Gastrocnemius medialis (tissue), 4 donors: ENCODE measurements around the gene SLC4A2.

Experiments used
- POLR2A ChIP-seq, 2 donors: fragments of 450-650 bp; IDR thresholded peaks; one replicate each; pipeline ENCODE4 v1.6.1; 2017; ENCODE audit warnings: antibody characterized with exemption in 2 of 2, mild to moderate bottlenecking in 2 of 2, moderate library complexity in 2 of 2
- TF ChIP-seq, protein P1 (sequence below), 5 experiments: fragments of 450-650 bp in 3 of 5; fragments of 200-600 bp in 2 of 5; sonication (generic) in 2 of 5; IDR thresholded peaks in 4 of 5; conservative IDR thresholded peaks in 1 of 5; 1 replicate in 4 of 5; 2 replicates in 1 of 5; pipeline ENCODE4 v1.5.1; 2016 to 2019; ENCODE audit warnings: antibody characterized with exemption in 5 of 5, mild to moderate bottlenecking in 3 of 5, moderate library complexity in 3 of 5

DNA sequence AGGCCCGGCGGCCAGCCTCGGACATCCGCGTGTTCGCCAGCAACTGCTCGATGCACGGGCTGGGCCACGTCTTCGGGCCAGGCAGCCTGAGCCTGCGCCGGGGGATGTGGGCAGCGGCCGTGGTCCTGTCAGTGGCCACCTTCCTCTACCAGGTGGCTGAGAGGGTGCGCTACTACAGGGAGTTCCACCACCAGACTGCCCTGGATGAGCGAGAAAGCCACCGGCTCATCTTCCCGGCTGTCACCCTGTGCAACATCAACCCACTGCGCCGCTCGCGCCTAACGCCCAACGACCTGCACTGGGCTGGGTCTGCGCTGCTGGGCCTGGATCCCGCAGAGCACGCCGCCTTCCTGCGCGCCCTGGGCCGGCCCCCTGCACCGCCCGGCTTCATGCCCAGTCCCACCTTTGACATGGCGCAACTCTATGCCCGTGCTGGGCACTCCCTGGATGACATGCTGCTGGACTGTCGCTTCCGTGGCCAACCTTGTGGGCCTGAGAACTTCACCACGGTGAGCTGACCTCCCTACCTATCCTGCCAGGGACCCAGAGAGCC, 10.4 kb upstream of the SLC4A2 start:
- TF ChIP-seq, protein P1, sequence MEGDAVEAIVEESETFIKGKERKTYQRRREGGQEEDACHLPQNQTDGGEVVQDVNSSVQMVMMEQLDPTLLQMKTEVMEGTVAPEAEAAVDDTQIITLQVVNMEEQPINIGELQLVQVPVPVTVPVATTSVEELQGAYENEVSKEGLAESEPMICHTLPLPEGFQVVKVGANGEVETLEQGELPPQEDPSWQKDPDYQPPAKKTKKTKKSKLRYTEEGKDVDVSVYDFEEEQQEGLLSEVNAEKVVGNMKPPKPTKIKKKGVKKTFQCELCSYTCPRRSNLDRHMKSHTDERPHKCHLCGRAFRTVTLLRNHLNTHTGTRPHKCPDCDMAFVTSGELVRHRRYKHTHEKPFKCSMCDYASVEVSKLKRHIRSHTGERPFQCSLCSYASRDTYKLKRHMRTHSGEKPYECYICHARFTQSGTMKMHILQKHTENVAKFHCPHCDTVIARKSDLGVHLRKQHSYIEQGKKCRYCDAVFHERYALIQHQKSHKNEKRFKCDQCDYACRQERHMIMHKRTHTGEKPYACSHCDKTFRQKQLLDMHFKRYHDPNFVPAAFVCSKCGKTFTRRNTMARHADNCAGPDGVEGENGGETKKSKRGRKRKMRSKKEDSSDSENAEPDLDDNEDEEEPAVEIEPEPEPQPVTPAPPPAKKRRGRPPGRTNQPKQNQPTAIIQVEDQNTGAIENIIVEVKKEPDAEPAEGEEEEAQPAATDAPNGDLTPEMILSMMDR (IDR thresholded peaks at IDR 0.05 in 4 of 5, conservative IDR thresholded peaks at IDR 0.05 in 1 of 5) = no peak
- no peak for TF ChIP-seq POLR2A (IDR thresholded peaks at IDR 0.05)
